Cardiac muscle cell (in vitro differentiated cells and primary cell): ENCODE measurements around the gene PAK4. TPM values are rescaled to one million over a fixed set of nuclear protein-coding genes. Genes with fewer than 3 reads are reported as not detected.
"Not testable (repeated sequence)": the region's sequence is repeated elsewhere in the genome, so short reads cannot be mapped to it uniquely, and the experiment has no call there.

Experiments
- DNase-seq, 2 donors: peaks; one replicate each; pipeline versions ENCODE4 v3.0.0 to v3.0.0-alpha.2; 2010 to 2017; ENCODE audit warnings: low read depth in 1 of 2, low spot score in 1 of 2
- H3K27ac ChIP-seq: fragments of 200-600 bp; sonication (generic); 2 replicates; pipeline ENCODE4 v1.5.1; 2016
- H3K27me3 ChIP-seq: fragments of 200-600 bp; sonication (generic); 2 replicates; pipeline ENCODE4 v1.6.0; 2016; ENCODE audit warnings: control low read depth
- H3K36me3 ChIP-seq: fragments of 200-600 bp; sonication (generic); 2 replicates; pipeline ENCODE4 v1.5.1; 2016; ENCODE audit warnings: control low read depth
- H3K4me1 ChIP-seq: fragments of 200-600 bp; sonication (generic); 2 replicates; pipeline ENCODE4 v1.8.1; 2017; ENCODE audit warnings: low read depth, mild to moderate bottlenecking, mixed run types
- H3K4me3 ChIP-seq: fragments of 200-600 bp; sonication (generic); 2 replicates; pipeline ENCODE4 v1.5.1; 2016; ENCODE audit warnings: mild to moderate bottlenecking
- H3K9me3 ChIP-seq: fragments of 200-600 bp; sonication (generic); 2 replicates; pipeline ENCODE4 v1.5.1; 2017; ENCODE audit warnings: low read depth, mild to moderate bottlenecking, control low read depth
- polyA plus RNA-seq: library from polyadenylated mRNA; unstranded; fragments of >200 nt; fragmentation: Nextera tagmentation; extraction: Ambion mirVana; gene quantifications from 2 replicates; pipeline ENCODE4 v1.2.1, GENCODE V29; 2016
- total RNA-seq: library from RNA; depleted of rRNA; stranded (reverse); fragments of >200 nt; gene quantifications from 2 replicates; pipeline ENCODE4 v1.2.3, GENCODE V29; 2016
- TF ChIP-seq, protein P1 (sequence below): IDR thresholded peaks from 2 replicates; pipeline ENCODE4 v1.5.1; 2012; ENCODE audit warnings: low read depth, mild to moderate bottlenecking, low read length

PAK4 gene
- total and polyA plus RNA-seq, 2 experiments from 2014 or later: 32.5 to 57.9 TPM

DNA sequence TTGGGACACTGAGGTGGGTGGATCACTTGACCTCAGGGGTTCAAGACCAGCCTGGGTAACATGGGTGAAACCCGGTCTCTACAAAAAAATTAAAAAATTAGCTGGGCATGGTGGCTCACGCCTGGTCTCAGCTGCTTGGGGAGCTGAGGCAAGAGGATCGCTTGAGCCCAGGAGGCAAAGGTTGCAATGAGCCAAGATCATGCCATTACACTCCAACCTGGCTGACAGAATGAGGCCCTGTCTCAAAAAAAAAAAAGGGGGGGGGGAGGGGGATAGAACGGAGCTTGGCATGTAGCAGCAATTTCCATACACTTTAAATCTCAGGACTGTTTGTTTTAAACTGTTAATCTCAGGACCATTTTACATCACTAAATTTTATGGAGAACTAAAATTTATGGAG, 39.2 kb upstream of the PAK4 start:
- DNase-seq: no peak
- Histone ChIP-seq H3K36me3 (no peaks in the 10 kb centered on the region), H3K4me1 (no peaks in the 10 kb centered on the region), H3K27me3 (peaks cover 86% of the 10 kb centered on the region), H3K9me3 (no peaks in the 10 kb centered on the region), H3K27ac (no peak overlapping the region), H3K4me3 (no peak overlapping the region)
- TF ChIP-seq, protein P1, sequence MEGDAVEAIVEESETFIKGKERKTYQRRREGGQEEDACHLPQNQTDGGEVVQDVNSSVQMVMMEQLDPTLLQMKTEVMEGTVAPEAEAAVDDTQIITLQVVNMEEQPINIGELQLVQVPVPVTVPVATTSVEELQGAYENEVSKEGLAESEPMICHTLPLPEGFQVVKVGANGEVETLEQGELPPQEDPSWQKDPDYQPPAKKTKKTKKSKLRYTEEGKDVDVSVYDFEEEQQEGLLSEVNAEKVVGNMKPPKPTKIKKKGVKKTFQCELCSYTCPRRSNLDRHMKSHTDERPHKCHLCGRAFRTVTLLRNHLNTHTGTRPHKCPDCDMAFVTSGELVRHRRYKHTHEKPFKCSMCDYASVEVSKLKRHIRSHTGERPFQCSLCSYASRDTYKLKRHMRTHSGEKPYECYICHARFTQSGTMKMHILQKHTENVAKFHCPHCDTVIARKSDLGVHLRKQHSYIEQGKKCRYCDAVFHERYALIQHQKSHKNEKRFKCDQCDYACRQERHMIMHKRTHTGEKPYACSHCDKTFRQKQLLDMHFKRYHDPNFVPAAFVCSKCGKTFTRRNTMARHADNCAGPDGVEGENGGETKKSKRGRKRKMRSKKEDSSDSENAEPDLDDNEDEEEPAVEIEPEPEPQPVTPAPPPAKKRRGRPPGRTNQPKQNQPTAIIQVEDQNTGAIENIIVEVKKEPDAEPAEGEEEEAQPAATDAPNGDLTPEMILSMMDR: no peak

DNA sequence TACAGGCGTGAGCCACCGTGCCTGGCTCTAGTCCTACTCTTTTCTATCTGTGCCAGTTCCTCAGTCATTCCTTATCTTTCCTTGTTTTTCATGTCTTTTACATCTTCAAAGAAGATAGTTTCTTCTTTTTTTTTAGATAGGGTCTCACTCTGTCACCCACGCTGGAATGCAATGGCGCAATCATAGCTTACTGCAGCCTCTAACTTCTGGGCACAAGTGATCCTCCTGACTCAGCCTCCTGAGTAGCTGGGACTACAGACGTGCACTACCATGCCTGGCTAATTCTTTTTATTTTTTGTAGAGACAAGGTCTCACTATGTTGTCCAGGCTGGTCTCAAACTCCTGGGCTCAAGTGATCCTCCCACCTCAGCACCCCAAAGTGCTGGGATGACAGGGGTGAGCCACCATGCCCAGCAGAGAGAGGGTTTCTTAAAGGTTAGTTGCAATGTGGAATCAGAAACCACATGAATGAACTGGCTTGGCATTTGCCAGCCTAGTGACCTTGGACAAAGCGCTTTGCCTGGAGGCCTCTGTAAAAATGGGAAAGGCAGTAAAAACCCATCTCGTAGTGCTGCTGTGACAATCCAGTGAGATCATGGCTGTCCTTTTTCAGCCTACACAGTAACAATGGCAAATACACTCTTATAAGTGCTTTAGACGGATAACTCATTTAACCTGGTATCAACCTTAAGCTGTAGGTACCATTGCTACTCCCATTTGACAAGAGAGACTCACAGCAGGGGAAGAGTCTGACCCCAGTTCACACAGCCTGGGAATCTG, 37.5 kb upstream of the PAK4 start:
- Histone ChIP-seq H3K9me3 (no peaks in the 10 kb centered on the region), H3K27me3 (peaks cover 76% of the 10 kb centered on the region)
- TF ChIP-seq, protein P1: no peak

DNA sequence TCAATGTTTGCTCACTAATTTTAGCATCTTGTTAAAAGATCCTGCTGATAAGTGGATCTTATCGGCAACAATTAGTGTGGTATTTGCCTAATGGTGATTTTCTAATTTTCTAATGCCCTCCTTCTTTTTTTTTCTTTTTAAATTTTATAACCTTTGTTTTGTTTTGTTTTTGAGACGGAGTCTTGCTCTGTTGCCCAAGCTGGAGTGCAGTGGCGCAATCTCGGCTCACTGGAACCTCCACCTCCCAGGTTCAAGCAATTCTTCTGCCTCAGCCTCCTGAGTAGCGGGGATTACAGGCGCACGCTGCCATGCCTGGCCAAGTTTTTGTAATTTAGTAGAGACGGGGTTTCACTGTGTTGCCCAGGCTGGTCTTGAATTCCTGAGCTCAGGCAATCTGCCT, 35.6 kb upstream of the PAK4 start:
- not testable (repeated sequence) for H3K4me1 ChIP-seq, H3K9me3 ChIP-seq, H3K4me3 ChIP-seq, DNase-seq, H3K36me3 ChIP-seq, H3K27ac ChIP-seq
- H3K27me3 ChIP-seq: peaks cover 67% of the 10 kb centered on the region

More for the DNA sequence above, 37.5 kb upstream of the PAK4 start:
- no peak overlapping the region for H3K27ac ChIP-seq
- H3K4me3 ChIP-seq: no peak overlapping the region
- no peaks in the 10 kb centered on the region for H3K36me3 ChIP-seq
- DNase-seq: no peak
- no peaks in the 10 kb centered on the region for H3K4me1 ChIP-seq

DNA sequence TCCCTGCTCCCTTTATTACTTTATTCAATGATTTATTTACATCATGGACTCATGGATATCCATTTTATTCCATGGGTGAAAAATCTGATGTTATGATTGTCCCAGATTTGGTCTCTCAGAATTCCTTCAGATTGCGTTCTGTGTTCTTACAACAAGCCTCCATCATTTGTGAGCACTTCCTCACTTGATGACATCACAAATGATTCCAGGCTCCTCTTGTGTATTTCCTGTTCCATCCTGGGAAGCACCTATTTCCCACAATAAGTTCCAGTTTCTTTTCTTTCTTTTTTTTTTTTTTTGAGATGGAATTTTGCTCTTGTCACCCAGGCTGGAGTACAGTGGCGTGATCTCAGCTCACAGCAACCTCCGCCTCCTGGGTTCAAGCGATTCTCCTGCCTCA, 34.7 kb upstream of the PAK4 start:
- H3K4me3 ChIP-seq: no peak overlapping the region
- DNase-seq: no peak
- peaks cover 59% of the 10 kb centered on the region for H3K27me3 ChIP-seq
- H3K9me3 ChIP-seq: no peaks in the 10 kb centered on the region
- no peak overlapping the region for H3K27ac ChIP-seq
- no peaks in the 10 kb centered on the region for H3K36me3 ChIP-seq
- H3K4me1 ChIP-seq: no peaks in the 10 kb centered on the region
- TF ChIP-seq, protein P1: no peak

DNA sequence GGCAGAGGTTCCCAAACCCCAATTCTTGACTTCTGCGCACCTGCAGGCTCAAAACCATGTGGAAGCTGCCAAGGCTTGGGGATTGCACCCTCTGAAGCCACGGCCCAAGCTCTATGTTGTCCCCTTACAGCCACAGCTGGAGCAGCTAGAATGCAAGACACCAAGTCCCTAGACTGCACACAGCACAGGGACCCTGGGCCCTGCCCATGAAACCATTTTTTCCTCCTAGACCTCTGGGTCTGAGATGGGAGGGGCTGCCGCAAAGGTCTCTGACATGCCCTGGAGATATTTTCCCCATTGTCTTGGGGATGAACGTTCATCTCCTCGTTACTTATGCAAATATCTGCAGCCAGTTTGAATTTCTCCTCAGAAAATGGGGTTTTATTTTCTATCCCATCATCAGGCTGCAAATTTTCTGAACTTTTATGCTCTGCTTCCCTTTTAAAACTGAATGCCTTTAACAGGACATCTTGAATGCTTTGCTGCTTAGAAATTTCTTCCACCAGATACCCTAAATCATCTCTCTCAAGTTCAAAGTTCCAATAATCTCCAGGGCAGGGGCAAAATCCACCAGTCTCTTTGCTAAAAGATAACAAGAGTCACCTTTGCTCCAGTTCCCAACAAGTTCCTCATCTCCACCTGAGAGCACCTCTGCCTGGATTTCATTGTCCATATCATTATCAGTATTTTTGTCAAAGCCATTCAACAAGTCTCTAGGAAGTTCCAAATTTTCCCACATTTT, 29.6 kb upstream of the PAK4 start:
- H3K4me1 ChIP-seq, H3K9me3 ChIP-seq, H3K4me3 ChIP-seq, DNase-seq, H3K27ac ChIP-seq, H3K36me3 ChIP-seq: not testable (repeated sequence)
- H3K27me3 ChIP-seq: peaks cover 41% of the 10 kb centered on the region

DNA sequence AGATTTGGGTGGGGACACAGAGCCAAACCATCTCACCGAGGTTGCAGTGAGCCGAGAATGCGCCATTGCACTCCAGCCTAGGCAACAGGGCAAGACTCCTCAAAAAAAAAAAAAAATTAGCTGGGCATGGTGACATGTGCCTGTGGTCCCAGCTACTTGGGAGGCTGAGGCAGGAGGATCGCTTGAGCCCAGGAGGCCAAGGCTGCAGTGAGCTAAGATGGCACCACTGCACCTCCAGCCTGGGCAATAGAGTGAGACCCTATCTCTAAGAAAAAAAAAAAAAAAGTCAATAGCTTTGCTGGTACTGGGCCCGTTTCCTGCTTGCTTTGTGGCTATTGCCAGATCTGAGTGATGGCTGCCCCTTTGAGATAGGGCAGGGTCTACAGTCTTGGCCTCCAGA, 28.3 kb upstream of the PAK4 start:
- Histone ChIP-seq H3K27ac (no peak overlapping the region), H3K27me3 (peaks cover 31% of the 10 kb centered on the region), H3K4me1 (no peaks in the 10 kb centered on the region), H3K9me3 (no peaks in the 10 kb centered on the region), H3K36me3 (no peaks in the 10 kb centered on the region), H3K4me3 (no peak overlapping the region)
- TF ChIP-seq, protein P1: no peak
- no peak for DNase-seq
